Suprapubic skin (tissue), 4 donors: ENCODE measurements around the gene LAMTOR2. TPM values are rescaled to one million over a fixed set of nuclear protein-coding genes. Genes with fewer than 3 reads are reported as not detected.

Source experiments
- DNase-seq, 2 donors: peaks; one replicate each; pipeline ENCODE4 v3.0.0-alpha.2; 2019; ENCODE audit warnings: low spot score in 2 of 2
- H3K27ac ChIP-seq: fragments of 200-600 bp; sonication (generic); one replicate; pipeline ENCODE4 v1.5.1; 2019
- H3K27me3 ChIP-seq: fragments of 200-600 bp; sonication (generic); one replicate; pipeline ENCODE4 v1.5.1; 2019
- H3K36me3 ChIP-seq: fragments of 200-600 bp; sonication (generic); one replicate; pipeline ENCODE4 v1.5.1; 2019
- H3K4me1 ChIP-seq: fragments of 200-600 bp; sonication (generic); one replicate; pipeline ENCODE4 v1.5.1; 2019
- H3K4me3 ChIP-seq: fragments of 200-600 bp; sonication (generic); one replicate; pipeline ENCODE4 v1.5.1; 2019; ENCODE audit warnings: mild to moderate bottlenecking
- H3K9me3 ChIP-seq: fragments of 200-600 bp; sonication (generic); one replicate; pipeline ENCODE4 v1.5.1; 2019
- CTCF ChIP-seq, 2 donors: fragments of 200-600 bp in 1 of 2; fragments of 450-650 bp in 1 of 2; sonication (generic) in 1 of 2; IDR thresholded peaks; one replicate each; pipeline ENCODE4 v1.5.1; 2016 to 2019; ENCODE audit warnings: antibody characterized with exemption in 2 of 2, mild to moderate bottlenecking in 1 of 2, moderate library complexity in 1 of 2
- EP300 ChIP-seq: sonication (generic); formaldehyde crosslinking; IDR thresholded peaks from one replicate; pipeline ENCODE4 v1.6.1; 2017; ENCODE audit warnings: antibody characterized with exemption
- POLR2A ChIP-seq, 2 donors: fragments of 450-650 bp; IDR thresholded peaks; one replicate each; pipeline ENCODE4 v1.6.1; 2017; ENCODE audit warnings: antibody characterized with exemption in 2 of 2, mild to moderate bottlenecking in 2 of 2, moderate library complexity in 2 of 2
- POLR2AphosphoS5 ChIP-seq, 3 donors: sonication (generic); formaldehyde crosslinking; IDR thresholded peaks; one replicate each; pipeline ENCODE4 v1.6.1; 2017; ENCODE audit warnings: antibody characterized with exemption in 3 of 3
- WGBS: methylation state at CpG from one replicate; pipeline ENCODE4 v1.1.5; 2018; 5-methylcytosine and 5-hydroxymethylcytosine counted together
- total RNA-seq, 4 donors: library from RNA; depleted of rRNA; stranded (reverse); fragments of >200 nt; gene quantifications; one replicate each; pipeline ENCODE4 v1.1.0, GENCODE V29; 2016

LAMTOR2 gene
- total RNA-seq, 4 donors from 2014 or later, result 27.3 to 66.6 (median 57.7) TPM

DNA sequence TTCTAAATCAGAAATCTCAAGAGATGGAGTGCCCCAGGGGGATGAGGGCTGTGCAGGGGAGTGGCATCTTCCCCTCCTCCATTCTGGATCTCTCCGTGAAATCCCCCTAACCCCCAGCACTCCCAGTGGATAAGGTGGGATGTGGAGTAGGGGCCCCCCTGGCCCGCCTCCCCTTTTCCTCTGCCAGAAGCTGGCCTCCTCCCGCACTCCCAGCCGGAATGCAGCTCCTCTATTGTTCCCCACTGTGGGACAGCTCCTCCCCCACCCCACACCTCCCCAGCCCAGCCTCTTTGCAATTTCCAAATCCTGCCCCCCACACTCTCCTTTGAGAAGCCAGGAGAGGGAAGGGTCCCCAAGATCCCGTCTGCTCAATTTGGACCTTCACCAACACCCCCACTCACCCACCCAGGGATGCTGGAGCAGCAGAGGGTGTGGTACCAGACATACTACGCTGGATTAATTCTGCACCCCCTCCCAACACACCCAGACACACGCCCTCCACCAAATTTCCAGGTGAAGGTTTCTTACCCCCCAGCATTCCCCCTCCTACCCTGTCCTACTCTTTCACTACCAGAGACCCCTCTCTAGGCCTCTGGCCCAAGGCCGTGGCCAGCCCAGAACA, 25.8 kb downstream of the LAMTOR2 start:
- DNase-seq, result no peak
- Histone ChIP-seq H3K4me1 (peaks cover 37% of the 10 kb centered on the region), H3K36me3 (no peaks in the 10 kb centered on the region), H3K27ac (no peak overlapping the region), H3K4me3 (no peak overlapping the region), H3K27me3 (no peaks in the 10 kb centered on the region), H3K9me3 (no peaks in the 10 kb centered on the region)
- 59% methylated on average over 8 of the region's 8 CpGs for WGBS
- TF ChIP-seq CTCF (IDR thresholded peaks at IDR 0.05) (no peak), EP300 (no peak), POLR2AphosphoS5 (IDR thresholded peaks at IDR 0.05) (no peak), POLR2A (IDR thresholded peaks at IDR 0.05) (no peak)

DNA sequence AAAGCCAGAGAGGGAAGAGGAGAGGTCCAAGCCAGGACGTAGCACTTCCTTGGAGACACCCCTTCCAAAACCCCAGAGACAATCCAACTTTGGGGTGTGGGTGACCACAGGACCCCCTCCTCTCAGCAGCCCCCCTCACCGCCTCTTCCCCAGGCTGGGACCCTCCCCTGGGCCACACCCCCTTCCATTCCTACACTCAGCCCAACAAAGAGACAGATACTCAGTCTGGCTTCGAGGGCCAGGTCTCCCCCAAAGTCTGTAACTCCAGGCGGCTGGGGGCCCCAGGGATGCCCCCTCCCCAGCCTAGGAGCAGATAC, 26.2 kb downstream of the LAMTOR2 start:
- H3K36me3 ChIP-seq, result no peaks in the 10 kb centered on the region
- no peaks in the 10 kb centered on the region for H3K27me3 ChIP-seq
- peaks cover 33% of the 10 kb centered on the region for H3K4me1 ChIP-seq
- no peak overlapping the region for H3K4me3 ChIP-seq
- no peak for TF ChIP-seq CTCF (IDR thresholded peaks at IDR 0.05)
- TF ChIP-seq POLR2AphosphoS5 (IDR thresholded peaks at IDR 0.05), result no peak
- TF ChIP-seq EP300, result no peak
- no peak for TF ChIP-seq POLR2A (IDR thresholded peaks at IDR 0.05)
- DNase-seq, result no peak
- no peak overlapping the region for H3K27ac ChIP-seq
- 55% methylated on average over 4 of the region's 4 CpGs for WGBS
- no peaks in the 10 kb centered on the region for H3K9me3 ChIP-seq

DNA sequence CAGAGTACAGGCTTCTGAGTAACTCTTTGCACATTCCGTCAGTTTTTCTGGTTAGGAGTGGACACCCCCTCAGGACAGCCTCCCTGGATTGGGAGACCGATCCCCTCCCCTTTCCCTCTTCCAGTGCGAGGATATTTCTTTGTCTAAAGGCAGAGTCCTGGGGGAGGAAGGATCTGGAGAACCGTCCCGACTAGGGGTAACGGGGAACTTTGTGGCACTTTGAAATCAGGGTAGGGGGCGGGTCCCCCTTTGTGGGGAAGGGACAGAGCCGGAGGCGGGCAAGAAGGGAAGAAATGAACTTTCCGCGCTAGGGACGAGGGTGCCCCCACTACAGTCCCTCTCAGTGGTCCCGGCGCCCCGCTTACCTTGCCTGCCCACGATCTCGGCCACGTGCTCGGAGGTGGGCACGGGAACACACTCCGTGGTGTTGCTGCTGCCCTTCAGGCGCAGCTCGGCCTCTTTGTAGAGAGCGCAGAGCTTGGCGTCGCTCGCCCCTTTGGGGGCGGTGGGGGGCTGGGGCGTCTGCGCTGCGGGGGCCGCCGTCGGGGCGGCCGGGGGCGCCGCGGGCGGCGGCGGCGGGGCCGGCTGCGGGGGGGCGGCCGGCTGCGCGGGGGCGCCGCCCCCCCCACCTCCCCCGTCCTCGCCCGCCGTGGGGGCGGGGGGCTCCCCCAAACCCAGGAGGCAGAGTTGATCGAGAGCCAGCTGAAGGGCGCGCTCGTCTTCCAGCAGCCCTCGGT, 26.8 kb downstream of the LAMTOR2 start:
- 10% methylated on average over 18 of the region's 61 CpGs for WGBS
- H3K27ac ChIP-seq, result no peak overlapping the region
- no peak for TF ChIP-seq CTCF (IDR thresholded peaks at IDR 0.05)
- TF ChIP-seq POLR2AphosphoS5 (IDR thresholded peaks at IDR 0.05), result no peak
- no peak for TF ChIP-seq POLR2A (IDR thresholded peaks at IDR 0.05)
- TF ChIP-seq EP300, result no peak
- no peaks in the 10 kb centered on the region for H3K27me3 ChIP-seq
- peaks cover 27% of the 10 kb centered on the region for H3K4me1 ChIP-seq
- H3K4me3 ChIP-seq, result peak overlapping the region; percentile 82
- no peak for DNase-seq
- H3K9me3 ChIP-seq, result no peaks in the 10 kb centered on the region
- no peaks in the 10 kb centered on the region for H3K36me3 ChIP-seq

GRCh38 chr1:156081917-156082308, 27.3 kb downstream of the LAMTOR2 start:
- H3K9me3 ChIP-seq, result no peaks in the 10 kb centered on the region
- TF ChIP-seq EP300 (no peak), POLR2A (IDR thresholded peaks at IDR 0.05) (no peak)
- H3K27me3 ChIP-seq, result no peaks in the 10 kb centered on the region
- no peak overlapping the region for H3K27ac ChIP-seq
- peak overlapping the region; percentile 82 for H3K4me3 ChIP-seq
- DNase-seq, result no peak
- peaks cover 26% of the 10 kb centered on the region for H3K4me1 ChIP-seq
- whole genome bisulfite sequencing, result 0% methylated on average over 9 of the region's 10 CpGs
- H3K36me3 ChIP-seq, result no peaks in the 10 kb centered on the region

- under 1% methylated on average over 35 of the region's 62 CpGs for WGBS
- Histone ChIP-seq H3K27ac (no peak within 1 kb of the TSS), H3K27me3 (no peaks in the 10 kb centered on the region), H3K4me3 (peak within 1 kb of the TSS; percentile 82), H3K9me3 (no peaks in the 10 kb centered on the region), H3K36me3 (no peaks in the 10 kb centered on the region), H3K4me1 (peaks cover 26% of the 10 kb centered on the region)
- TF ChIP-seq POLR2AphosphoS5 (IDR thresholded peaks at IDR 0.05), result no peak
- TF ChIP-seq CTCF (IDR thresholded peaks at IDR 0.05), result no peak
- no peak for TF ChIP-seq EP300
- no peak for TF ChIP-seq POLR2A (IDR thresholded peaks at IDR 0.05)
- peak in 1 of 2 donors; percentile 88 for DNase-seq
Measured at GRCh38 chr1:156082309-156083091, 27.9 kb downstream of the LAMTOR2 start, which contains the start of gene MEX3A. Gene MEX3A (minus strand): TSS chr1:156082465. CDS start chr1:156081998, 467 bp downstream.
